Endothelial cell of umbilical vein (primary cell): Measurements from ENCODE around the gene IYD. TPM values are rescaled to one million over a fixed set of nuclear protein-coding genes. Genes with fewer than 3 reads are reported as not detected.

ENCODE experiments used
- BruUV-seq: library from RNA; stranded (reverse); fragments of 400-500 nt; replicated peaks from 2 replicates; lab custom pipeline; 2021; lab: Mats Ljungman, UMichigan
- CTCF ChIA-PET: fragments of 300-600, 350-600 bp; sonication (Branson Sonifier 250); formaldehyde crosslinking; loops from one replicate; lab custom pipeline; 2021; ENCODE audit warnings: antibody characterized with exemption, inconsistent platforms; lab: Charles Lee
- POLR2A ChIA-PET: fragments of 300-600, 350-600 bp; sonication (Branson Sonifier 250); formaldehyde crosslinking; loops from one replicate; lab custom pipeline; 2021; ENCODE audit warnings: antibody characterized with exemption, inconsistent platforms; lab: Charles Lee
- DNase-seq: peaks from one replicate; pipeline ENCODE4 v3.0.0-alpha.2; 2011; ENCODE audit warnings: low read depth, low spot score
- FAIRE-seq: peaks from 2 replicates; lab custom pipeline; 2011; peaks lifted over from hg19 to GRCh38; lab: Jason Lieb, UNC
- H2AFZ ChIP-seq: 2 replicates; pipeline ENCODE4 v1.6.0; 2012; ENCODE audit warnings: low read depth, low read length, control low read depth, inconsistent platforms
- H3K27ac ChIP-seq: 2 replicates; pipeline ENCODE4 v1.5.1; 2011; ENCODE audit warnings: low read depth, mild to moderate bottlenecking, control low read depth, low read length, moderate library complexity; ENCODE audit not compliant: insufficient read depth
- H3K27me3 ChIP-seq, 2 experiments: 2 replicates each; pipeline versions ENCODE4 v1.6.0 to v1.6.1; 2011; ENCODE audit warnings: low read length in 2 of 2, mixed read lengths in 1 of 2; ENCODE audit not compliant: control insufficient read depth in 2 of 2, insufficient read depth in 2 of 2
- H3K36me3 ChIP-seq, 2 experiments: 2 replicates in 1 of 2; 3 replicates in 1 of 2; pipeline ENCODE4 v1.5.1; 2011; ENCODE audit warnings: low read length in 2 of 2, mild to moderate bottlenecking in 1 of 2, moderate library complexity in 1 of 2; ENCODE audit not compliant: control insufficient read depth in 2 of 2, insufficient read depth in 2 of 2; ENCODE audit errors: extremely low read depth in 1 of 2
- H3K4me1 ChIP-seq: 3 replicates; pipeline ENCODE4 v1.5.1; 2011; ENCODE audit warnings: mild to moderate bottlenecking, low read length; ENCODE audit not compliant: control insufficient read depth, insufficient read depth; ENCODE audit errors: extremely low read depth
- H3K4me2 ChIP-seq: 2 replicates; pipeline ENCODE4 v1.6.1; 2011; ENCODE audit warnings: low read length, control low read depth, mixed read lengths; ENCODE audit not compliant: insufficient read depth
- H3K4me3 ChIP-seq, 3 experiments: fragments of 200-600 bp in 1 of 3; sonication (generic), shearing (Covaris generic) in 1 of 3; replicated peaks in 1 of 3; 2 replicates each; pipeline ENCODE4 v1.5.1; 2011 to 2016; ENCODE audit warnings: control low read depth in 3 of 3, low read length in 3 of 3, mild to moderate bottlenecking in 2 of 3, inconsistent platforms in 1 of 3, low read depth in 1 of 3, moderate library complexity in 1 of 3; ENCODE audit not compliant: insufficient read depth in 1 of 3
- H3K79me2 ChIP-seq: 2 replicates; pipeline ENCODE4 v1.6.0; 2012; ENCODE audit warnings: low read length, inconsistent platforms; ENCODE audit not compliant: control insufficient read depth, insufficient read depth
- H3K9ac ChIP-seq: replicated peaks from 2 replicates; pipeline ENCODE3; 2011; ENCODE audit warnings: low read length, control low read depth; ENCODE audit not compliant: insufficient read depth; ENCODE audit errors: extremely low read depth
- H3K9me1 ChIP-seq: replicated peaks from 3 replicates; pipeline ENCODE4 v1.6.0; 2011; ENCODE audit warnings: mild to moderate bottlenecking, low read length; ENCODE audit not compliant: control insufficient read depth, insufficient read depth; ENCODE audit errors: extremely low read depth
- H3K9me3 ChIP-seq: replicated peaks from 2 replicates; pipeline ENCODE4 v1.5.1; 2012; ENCODE audit warnings: low read length, inconsistent platforms; ENCODE audit not compliant: control insufficient read depth, insufficient read depth
- H4K20me1 ChIP-seq: replicated peaks from 2 replicates; pipeline ENCODE3; 2011; ENCODE audit warnings: mild to moderate bottlenecking, low read length; ENCODE audit not compliant: control insufficient read depth, insufficient read depth; ENCODE audit errors: extremely low read depth
- EZH2 ChIP-seq: IDR thresholded peaks from 2 replicates; pipeline ENCODE4 v1.6.1; 2012; ENCODE audit warnings: borderline replicate concordance, low read depth, mild to moderate bottlenecking, moderate library complexity, low read length, inconsistent platforms; ENCODE audit not compliant: severe bottlenecking
- FOS ChIP-seq: IDR thresholded peaks from 2 replicates; pipeline ENCODE4 v1.6.1; 2011; ENCODE audit warnings: mild to moderate bottlenecking, low read length, moderate library complexity, borderline replicate concordance; ENCODE audit not compliant: insufficient read depth
- GATA2 ChIP-seq: IDR thresholded peaks from 2 replicates; pipeline ENCODE4 v1.7.0; 2011; ENCODE audit warnings: low read depth, mild to moderate bottlenecking, moderate library complexity, mixed read lengths, low read length; ENCODE audit not compliant: insufficient read length, insufficient read depth
- JUN ChIP-seq: IDR thresholded peaks from 2 replicates; pipeline ENCODE4 v1.6.1; 2011; ENCODE audit warnings: borderline replicate concordance, low read depth; ENCODE audit not compliant: insufficient read length, insufficient read depth
- MYC ChIP-seq: IDR thresholded peaks from one replicate; pipeline ENCODE4 v1.6.1; 2011; ENCODE audit warnings: mild to moderate bottlenecking, low read depth, low read length
- POLR2A ChIP-seq: IDR thresholded peaks from 2 replicates; pipeline ENCODE4 v1.6.1; 2012; ENCODE audit warnings: low read depth, mild to moderate bottlenecking, control low read depth, low read length
- POLR2AphosphoS5 ChIP-seq: IDR thresholded peaks from 2 replicates; pipeline ENCODE4 v1.6.1; 2012; ENCODE audit warnings: low read depth, mild to moderate bottlenecking, control low read depth, low read length, moderate library complexity; ENCODE audit not compliant: insufficient read depth
- dilution Hi-C: fragments of 300-500 bp; cut with MboI; formaldehyde crosslinking; loops from one replicate; pipeline ENCODE4 v1.15.0; 2019; ENCODE audit warnings: low sequenced_read_pairs; ENCODE audit not compliant: extremely low pct_ligation_motif_present
- intact Hi-C: fragments of 100-400 bp; cut with micrococcal nuclease; formaldehyde crosslinking; loops from one replicate; pipeline ENCODE4 v1.10.0; 2022
- polyA plus RNA-seq, 4 experiments: library from polyadenylated mRNA; depleted of rRNA in 3 of 4; stranded (reverse) in 3 of 4; unstranded in 1 of 4; fragments of >200 nt; gene quantifications; 2 replicates each; pipeline versions ENCODE4 v1.2.1 to v1.2.3, GENCODE V29; 2011 to 2012; ENCODE audit warnings: missing spikeins in 1 of 4
- total RNA-seq: library from RNA; stranded (reverse); gene quantifications from 2 replicates; pipeline ENCODE4 v1.2.3, GENCODE V29; 2021
- TF ChIP-seq, protein P1 (sequence below), 2 donors: IDR thresholded peaks; 1 replicate in 1 of 2; 2 replicates in 1 of 2; pipeline ENCODE4 v1.5.1; 2011; ENCODE audit warnings: low read length in 2 of 2, mild to moderate bottlenecking in 2 of 2, moderate library complexity in 2 of 2, control low read depth in 1 of 2, inconsistent platforms in 1 of 2, low read depth in 1 of 2; ENCODE audit not compliant: insufficient read depth in 1 of 2; ENCODE audit errors: extremely low read depth in 1 of 2
- TF ChIP-seq, protein P2 (sequence below): IDR thresholded peaks from 2 replicates; pipeline ENCODE4 v1.6.1; 2011; ENCODE audit not compliant: insufficient read depth, insufficient read length

The IYD gene
- total and polyA plus RNA-seq, 2 donors (not counting 3 experiments of a cell fraction or from before 2014, with no cell fraction given): not detected

DNA sequence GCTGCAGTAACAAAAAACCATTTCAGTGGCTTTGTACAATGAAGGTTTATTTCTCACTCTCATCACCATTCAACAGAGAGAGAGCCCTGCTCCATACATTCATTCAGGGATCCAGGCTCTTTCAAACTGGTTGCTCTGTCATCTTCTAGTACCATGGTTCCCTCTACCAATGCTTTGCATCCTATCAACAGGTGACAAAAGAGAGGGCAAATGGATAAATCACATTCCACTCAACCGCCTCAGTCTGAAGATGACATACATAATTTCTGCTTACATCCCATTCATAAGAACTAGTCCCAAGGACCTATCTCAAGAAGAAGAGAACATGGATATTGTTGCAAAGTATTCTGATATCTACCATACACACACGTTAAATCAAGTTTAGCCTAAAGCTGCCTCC is 51.6 kb downstream of the IYD start:
- Histone ChIP-seq H3K27me3 (no peaks in the 10 kb centered on the region), H3K9ac (no peak overlapping the region), H3K9me3 (no peaks in the 10 kb centered on the region), H4K20me1 (no peaks in the 10 kb centered on the region), H2AFZ (no peak overlapping the region), H3K9me1 (no peaks in the 10 kb centered on the region), H3K79me2 (no peaks in the 10 kb centered on the region), H3K4me2 (no peak overlapping the region), H3K36me3 (no peaks in the 10 kb centered on the region), H3K27ac (no peak overlapping the region), H3K4me3 (no peak overlapping the region), H3K4me1 (peaks cover 10% of the 10 kb centered on the region)
- ChIA-PET CTCF (interaction anchor here (4.0 to 7.2 kb wide), 2 partner anchors 179 to 395 kb away, joined by 80 to 266 read pairs; partner anchors contain the start of gene PLEKHG1), POLR2A (no interaction called here)
- FAIRE-seq (no peak), DNase-seq (no peak)
- intact Hi-C loops (no loop called here), dilution Hi-C loops (no loop called here)
- BruUV-seq: no TSS peak
- TF ChIP-seq, protein P1, sequence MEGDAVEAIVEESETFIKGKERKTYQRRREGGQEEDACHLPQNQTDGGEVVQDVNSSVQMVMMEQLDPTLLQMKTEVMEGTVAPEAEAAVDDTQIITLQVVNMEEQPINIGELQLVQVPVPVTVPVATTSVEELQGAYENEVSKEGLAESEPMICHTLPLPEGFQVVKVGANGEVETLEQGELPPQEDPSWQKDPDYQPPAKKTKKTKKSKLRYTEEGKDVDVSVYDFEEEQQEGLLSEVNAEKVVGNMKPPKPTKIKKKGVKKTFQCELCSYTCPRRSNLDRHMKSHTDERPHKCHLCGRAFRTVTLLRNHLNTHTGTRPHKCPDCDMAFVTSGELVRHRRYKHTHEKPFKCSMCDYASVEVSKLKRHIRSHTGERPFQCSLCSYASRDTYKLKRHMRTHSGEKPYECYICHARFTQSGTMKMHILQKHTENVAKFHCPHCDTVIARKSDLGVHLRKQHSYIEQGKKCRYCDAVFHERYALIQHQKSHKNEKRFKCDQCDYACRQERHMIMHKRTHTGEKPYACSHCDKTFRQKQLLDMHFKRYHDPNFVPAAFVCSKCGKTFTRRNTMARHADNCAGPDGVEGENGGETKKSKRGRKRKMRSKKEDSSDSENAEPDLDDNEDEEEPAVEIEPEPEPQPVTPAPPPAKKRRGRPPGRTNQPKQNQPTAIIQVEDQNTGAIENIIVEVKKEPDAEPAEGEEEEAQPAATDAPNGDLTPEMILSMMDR (IDR thresholded peaks at IDR 0.05; ENCODE audit: extremely low read depth in 1 of 2, insufficient read depth in 1 of 2, low read depth in 1 of 2, low read length in 2 of 2): no peak
- TF ChIP-seq, protein P2, sequence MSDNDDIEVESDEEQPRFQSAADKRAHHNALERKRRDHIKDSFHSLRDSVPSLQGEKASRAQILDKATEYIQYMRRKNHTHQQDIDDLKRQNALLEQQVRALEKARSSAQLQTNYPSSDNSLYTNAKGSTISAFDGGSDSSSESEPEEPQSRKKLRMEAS: no peak
- TF ChIP-seq EZH2 (no peak), GATA2 (no peak), JUN (no peak), MYC (no peak), FOS (no peak), POLR2A (no peak), POLR2AphosphoS5 (no peak)
